ENCODE results near the gene DHRSX. TPM values are rescaled to one million over a fixed set of nuclear protein-coding genes. Genes with fewer than 3 reads are reported as not detected.

Gene DHRSX
- total and polyA plus RNA-seq, 2 of the 13 experiments (the other 11 are each of a cell fraction or from before 2014, with no cell fraction given): 15.5 to 24.3 TPM

DNA sequence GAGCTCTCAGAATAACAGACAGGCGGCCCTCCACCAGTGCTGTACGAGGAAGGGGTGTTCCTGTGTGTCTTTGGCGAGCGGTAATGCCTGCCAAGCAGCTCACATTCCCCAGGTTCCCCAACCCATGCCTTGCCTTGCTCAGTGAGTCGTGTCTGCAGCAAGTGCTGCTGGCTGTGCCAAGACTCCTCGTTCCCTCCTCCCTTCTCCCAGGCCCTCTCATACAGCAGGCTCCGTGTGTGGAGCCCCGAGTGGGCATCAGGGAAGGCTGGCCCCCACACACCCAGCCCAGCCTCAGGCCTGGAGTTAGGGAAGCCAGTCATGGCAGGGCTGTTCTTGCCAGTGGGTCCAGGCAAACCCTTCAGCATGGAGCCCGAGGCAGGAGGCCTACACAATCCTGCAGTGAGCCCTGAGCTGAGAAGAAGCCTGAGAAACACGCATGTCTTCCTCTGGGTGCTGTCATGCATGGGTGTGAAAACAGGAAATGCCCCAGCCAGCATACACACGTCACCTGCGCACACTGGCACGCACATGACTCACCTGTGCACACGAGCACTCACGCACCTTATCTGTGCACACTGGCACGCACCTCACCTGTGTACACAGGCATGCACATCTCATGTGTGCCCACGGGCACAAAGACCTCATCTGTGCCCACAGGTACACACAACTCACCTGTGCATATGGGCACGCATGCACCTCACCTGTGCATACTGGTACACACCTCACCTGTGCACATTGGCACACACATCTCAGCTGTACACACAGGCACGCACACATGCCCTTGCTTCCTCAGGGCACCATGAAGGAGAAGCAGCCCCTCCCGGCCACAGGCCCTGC lies 238.7 kb downstream of the DHRSX start (continued):
- TF ChIP-seq ZKSCAN8 (CRISPR knock-in tag; IDR thresholded peaks at IDR 0.05; ENCODE audit: borderline replicate concordance) (no peak), HOXA7 (CRISPR knock-in tag; IDR thresholded peaks at IDR 0.05) (no peak), JUNB (CRISPR knock-in tag; IDR thresholded peaks at IDR 0.05; ENCODE audit: borderline replicate concordance) (no peak), ZFP37 (CRISPR knock-in tag; IDR thresholded peaks at IDR 0.05; ENCODE audit: borderline replicate concordance) (no peak), ZNF337 (CRISPR knock-in tag; IDR thresholded peaks at IDR 0.05; ENCODE audit: borderline replicate concordance, low read depth) (no peak), ZNF205 (CRISPR knock-in tag; IDR thresholded peaks at IDR 0.05) (no peak), ZNF256 (CRISPR knock-in tag; conservative IDR thresholded peaks at IDR 0.05) (no peak), NCOA1 (CRISPR knock-in tag; IDR thresholded peaks at IDR 0.05) (no peak)
- TF ChIP-seq, protein P1, sequence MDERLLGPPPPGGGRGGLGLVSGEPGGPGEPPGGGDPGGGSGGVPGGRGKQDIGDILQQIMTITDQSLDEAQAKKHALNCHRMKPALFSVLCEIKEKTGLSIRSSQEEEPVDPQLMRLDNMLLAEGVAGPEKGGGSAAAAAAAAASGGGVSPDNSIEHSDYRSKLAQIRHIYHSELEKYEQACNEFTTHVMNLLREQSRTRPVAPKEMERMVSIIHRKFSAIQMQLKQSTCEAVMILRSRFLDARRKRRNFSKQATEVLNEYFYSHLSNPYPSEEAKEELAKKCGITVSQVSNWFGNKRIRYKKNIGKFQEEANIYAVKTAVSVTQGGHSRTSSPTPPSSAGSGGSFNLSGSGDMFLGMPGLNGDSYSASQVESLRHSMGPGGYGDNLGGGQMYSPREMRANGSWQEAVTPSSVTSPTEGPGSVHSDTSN (CRISPR knock-in tag; IDR thresholded peaks at IDR 0.05): no peak
- TF ChIP-seq, protein P2, sequence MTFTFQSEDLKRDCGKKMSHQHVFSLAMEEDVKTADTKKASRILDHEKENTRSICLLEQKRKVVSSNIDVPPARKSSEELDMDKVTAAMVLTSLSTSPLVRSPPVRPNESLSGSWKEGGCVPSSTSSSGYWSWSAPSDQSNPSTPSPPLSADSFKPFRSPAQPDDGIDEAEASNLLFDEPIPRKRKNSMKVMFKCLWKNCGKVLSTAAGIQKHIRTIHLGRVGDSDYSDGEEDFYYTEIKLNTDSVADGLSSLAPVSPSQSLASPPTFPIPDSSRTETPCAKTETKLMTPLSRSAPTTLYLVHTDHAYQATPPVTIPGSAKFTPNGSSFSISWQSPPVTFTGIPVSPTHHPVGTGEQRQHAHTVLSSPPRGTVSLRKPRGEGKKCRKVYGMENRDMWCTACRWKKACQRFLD (CRISPR knock-in tag; IDR thresholded peaks at IDR 0.05; ENCODE audit: borderline replicate concordance): no peak

All from HepG2 (cell line).